ENCODE data around the gene FAM13A. TPM values are rescaled to one million over a fixed set of nuclear protein-coding genes. Genes with fewer than 3 reads are reported as not detected.
A peak's percentile ranks its signal among the peaks of the same experiment; 100 is the strongest.

FAM13A gene
- total and polyA plus RNA-seq, 2 donors (not counting 1 experiment from before 2014, with no cell fraction given) = 0.51 to 2.1 TPM

GRCh38 chr4:88822034-88822789 is 234.8 kb downstream of the FAM13A start:
- H3K4me1 ChIP-seq (ENCODE audit: control insufficient read depth in 2 of 2, insufficient read depth in 2 of 2, low read length in 2 of 2) = peaks cover 4 to 7% of the 10 kb centered on the region in 2 donors
- ChIA-PET CTCF (interaction anchor here (1.0 to 7.6 kb wide), 2 partner anchors 11 to 201 kb away, joined by 5 to 148 read pairs; no protein-coding TSS in a partner anchor), POLR2A (interaction anchor here (0.7 kb wide), 1 partner anchor 294 kb away, joined by 3 read pairs; no protein-coding TSS in a partner anchor)
- no peaks in the 10 kb centered on the region for H4K20me1 ChIP-seq (ENCODE audit: control insufficient read depth, insufficient read depth, low read length, poor library complexity, severe bottlenecking)
- peaks cover 0 to 2% (median 0%) of the 10 kb centered on the region in 4 experiments for H3K27me3 ChIP-seq (replicated peaks in 1 of 4; ENCODE audit: control extremely low read depth in 1 of 4, control insufficient read depth in 3 of 4, insufficient read depth in 4 of 4, low read length in 3 of 4)
- H3K9ac ChIP-seq (ENCODE audit: low read length) = no peak overlapping the region
- H3K4me1 Mint-ChIP-seq = peaks cover 13% of the 10 kb centered on the region
- peak overlapping the region; percentile 85 for H2AFZ ChIP-seq (ENCODE audit: insufficient read depth, low read depth, low read length, poor library complexity, severe bottlenecking)
- no peaks in the 10 kb centered on the region for H3K36me3 ChIP-seq (replicated peaks in 1 of 2; ENCODE audit: control extremely low read depth in 1 of 2, control insufficient read depth in 1 of 2, extremely low read depth in 1 of 2, insufficient read depth in 2 of 2, low read length in 1 of 2)
- no peak for TF ChIP-seq CTCF (IDR thresholded peaks at IDR 0.05)
- no peak for TF ChIP-seq EZH2 (IDR thresholded peaks at IDR 0.05; ENCODE audit: borderline replicate concordance, insufficient read depth, low read depth, low read length, poor library complexity, severe bottlenecking)
- H3K79me2 ChIP-seq (ENCODE audit: control insufficient read depth, insufficient read depth, low read length) = no peaks in the 10 kb centered on the region
- H3K9me3 Mint-ChIP-seq (ENCODE audit: insufficient read depth) = no peaks in the 10 kb centered on the region
- DNase-seq (no peak), ATAC-seq (ENCODE audit: low read depth) (no peak)
- H3K27me3 Mint-ChIP-seq = no peaks in the 10 kb centered on the region
- H3K9me3 ChIP-seq (ENCODE audit: control extremely low read depth in 1 of 3, control insufficient read depth in 2 of 3, insufficient read depth in 1 of 3, low read length in 2 of 3) = no peaks in the 10 kb centered on the region
- H3K4me3 Mint-ChIP-seq = no peak overlapping the region
- no peak overlapping the region for H3K27ac ChIP-seq (ENCODE audit: low read length in 2 of 2)
- intact Hi-C loops (cut with micrococcal nuclease) = loop anchor here (5.0 kb wide), 1 partner anchor 290 kb away; the partner anchor contains the start of gene TIGD2
- H3K4me2 ChIP-seq (replicated peaks; ENCODE audit: low read depth, low read length, poor library complexity, severe bottlenecking) = no peak overlapping the region
- H3K4me3 ChIP-seq (ENCODE audit: control extremely low read depth in 1 of 5, extremely low read depth in 1 of 5, insufficient read depth in 1 of 5, low read depth in 2 of 5, low read length in 4 of 5) = peak overlapping the region in 1 of 5 experiments; percentile 81
- H3K27ac Mint-ChIP-seq = no peak overlapping the region
- WGBS (ENCODE audit: insufficient coverage) = 100% methylated on average over 1 of the region's 4 CpGs

GRCh38 chr4:88821522-88821921 is 235.5 kb downstream of the FAM13A start:
- Histone ChIP-seq H4K20me1 (ENCODE audit: control insufficient read depth, insufficient read depth, low read length, poor library complexity, severe bottlenecking) (no peaks in the 10 kb centered on the region), H3K9ac (ENCODE audit: low read length) (no peak overlapping the region), H3K36me3 (replicated peaks in 1 of 2; ENCODE audit: control extremely low read depth in 1 of 2, control insufficient read depth in 1 of 2, extremely low read depth in 1 of 2, insufficient read depth in 2 of 2, low read length in 1 of 2) (no peaks in the 10 kb centered on the region), H3K4me2 (replicated peaks; ENCODE audit: low read depth, low read length, poor library complexity, severe bottlenecking) (no peak overlapping the region), H3K27ac (ENCODE audit: low read length in 2 of 2) (no peak overlapping the region), H3K4me1 (ENCODE audit: control insufficient read depth in 2 of 2, insufficient read depth in 2 of 2, low read length in 2 of 2) (peaks cover 4 to 7% of the 10 kb centered on the region in 2 donors), H3K79me2 (ENCODE audit: control insufficient read depth, insufficient read depth, low read length) (no peaks in the 10 kb centered on the region), H2AFZ (ENCODE audit: insufficient read depth, low read depth, low read length, poor library complexity, severe bottlenecking) (no peak overlapping the region), H3K9me3 (ENCODE audit: control extremely low read depth in 1 of 3, control insufficient read depth in 2 of 3, insufficient read depth in 1 of 3, low read length in 2 of 3) (no peaks in the 10 kb centered on the region), H3K27me3 (replicated peaks in 1 of 4; ENCODE audit: control extremely low read depth in 1 of 4, control insufficient read depth in 3 of 4, insufficient read depth in 4 of 4, low read length in 3 of 4) (peaks cover 0 to 2% (median 0%) of the 10 kb centered on the region in 4 experiments), H3K4me3 (ENCODE audit: control extremely low read depth in 1 of 5, extremely low read depth in 1 of 5, insufficient read depth in 1 of 5, low read depth in 2 of 5, low read length in 4 of 5) (no peak overlapping the region)
- ATAC-seq (ENCODE audit: low read depth) (no peak), DNase-seq (no peak)
- intact Hi-C loops (cut with micrococcal nuclease) = loop anchor here (5.0 kb wide), 1 partner anchor 291 kb away; the partner anchor contains the start of gene TIGD2
- no peaks in the 10 kb centered on the region for H3K9me3 Mint-ChIP-seq (ENCODE audit: insufficient read depth)
- no peak overlapping the region for H3K4me3 Mint-ChIP-seq
- TF ChIP-seq CTCF (IDR thresholded peaks at IDR 0.05) = no peak
- TF ChIP-seq EZH2 (IDR thresholded peaks at IDR 0.05; ENCODE audit: borderline replicate concordance, insufficient read depth, low read depth, low read length, poor library complexity, severe bottlenecking) = no peak
- peaks cover 13% of the 10 kb centered on the region for H3K4me1 Mint-ChIP-seq
- no peak overlapping the region for H3K27ac Mint-ChIP-seq
- POLR2A ChIA-PET = no interaction called here
- CTCF ChIA-PET = interaction anchor here (1.0 to 7.6 kb wide), 3 partner anchors 12 to 207 kb away, joined by 3 to 148 read pairs (median 5); no protein-coding TSS in a partner anchor
- WGBS (ENCODE audit: insufficient coverage) = no CpG with 5 or more reads among the region's 2 CpGs
- H3K27me3 Mint-ChIP-seq = no peaks in the 10 kb centered on the region
